ENCODE results near the gene PIH1D2.

The PIH1D2 gene

GRCh38 chr11:112118176-112118575 lies 44.4 kb upstream of the PIH1D2 start:
- Histone ChIP-seq H2AFZ (ENCODE audit: low read length) (no peak overlapping the region), H3K4me1 (ENCODE audit: insufficient read depth, low read length, severe bottlenecking) (no peaks in the 10 kb centered on the region), H3K4me3 (ENCODE audit: low read depth, low read length, poor library complexity, severe bottlenecking) (no peak overlapping the region), H3K27me3 (ENCODE audit: insufficient read depth, low read length) (no peaks in the 10 kb centered on the region), H3K9me3 (ENCODE audit: low read length) (no peaks in the 10 kb centered on the region), H3K4me2 (ENCODE audit: low read length) (no peak overlapping the region), H3K79me2 (ENCODE audit: insufficient read depth, low read length) (no peaks in the 10 kb centered on the region), H3F3A (ENCODE audit: insufficient read depth, low read length) (no peaks in the 10 kb centered on the region), H3K9me2 (ENCODE audit: low read depth, low read length) (no peaks in the 10 kb centered on the region), H4K20me1 (ENCODE audit: insufficient read depth, low read length) (no peaks in the 10 kb centered on the region), H3K9ac (ENCODE audit: low read length) (no peak overlapping the region), H3K36me3 (ENCODE audit: insufficient read depth, low read length) (no peaks in the 10 kb centered on the region), H3K27ac (ENCODE audit: low read depth, low read length, poor library complexity, severe bottlenecking) (no peak overlapping the region)
- TF ChIP-seq EZH2 (IDR thresholded peaks at IDR 0.05; ENCODE audit: borderline replicate concordance, low read length) (no peak), CTCF (IDR thresholded peaks at IDR 0.05; ENCODE audit: low read length) (no peak)

GRCh38 chr11:112115386-112115785 lies 41.6 kb upstream of the PIH1D2 start:
- H3K9me3 ChIP-seq (ENCODE audit: low read length): peaks cover 5% of the 10 kb centered on the region; the same call in 1 of the 2 replicates
- no peak overlapping the region for H3K4me3 ChIP-seq (ENCODE audit: low read depth, low read length, poor library complexity, severe bottlenecking)
- H3K4me2 ChIP-seq (ENCODE audit: low read length): no peak overlapping the region
- no peak overlapping the region for H3K9ac ChIP-seq (ENCODE audit: low read length)
- no peaks in the 10 kb centered on the region for H4K20me1 ChIP-seq (ENCODE audit: insufficient read depth, low read length)
- H2AFZ ChIP-seq (ENCODE audit: low read length): no peak overlapping the region
- H3F3A ChIP-seq (ENCODE audit: insufficient read depth, low read length): no peaks in the 10 kb centered on the region
- H3K27me3 ChIP-seq (ENCODE audit: insufficient read depth, low read length): no peaks in the 10 kb centered on the region
- no peaks in the 10 kb centered on the region for H3K9me2 ChIP-seq (ENCODE audit: low read depth, low read length)
- no peaks in the 10 kb centered on the region for H3K79me2 ChIP-seq (ENCODE audit: insufficient read depth, low read length)
- H3K27ac ChIP-seq (ENCODE audit: low read depth, low read length, poor library complexity, severe bottlenecking): no peak overlapping the region
- no peaks in the 10 kb centered on the region for H3K4me1 ChIP-seq (ENCODE audit: insufficient read depth, low read length, severe bottlenecking)
- no peaks in the 10 kb centered on the region for H3K36me3 ChIP-seq (ENCODE audit: insufficient read depth, low read length)
- TF ChIP-seq CTCF (IDR thresholded peaks at IDR 0.05; ENCODE audit: low read length) (no peak), EZH2 (IDR thresholded peaks at IDR 0.05; ENCODE audit: borderline replicate concordance, low read length) (no peak)

GRCh38 chr11:112114460-112114859 lies 40.6 kb upstream of the PIH1D2 start:
- Histone ChIP-seq H3K4me1 (ENCODE audit: insufficient read depth, low read length, severe bottlenecking) (no peaks in the 10 kb centered on the region), H3K79me2 (ENCODE audit: insufficient read depth, low read length) (no peaks in the 10 kb centered on the region), H3K4me2 (ENCODE audit: low read length) (no peak overlapping the region), H3K9me3 (ENCODE audit: low read length) (peaks cover 5% of the 10 kb centered on the region; the same call in 1 of the 2 replicates), H3K9ac (ENCODE audit: low read length) (no peak overlapping the region), H3K27me3 (ENCODE audit: insufficient read depth, low read length) (no peaks in the 10 kb centered on the region), H2AFZ (ENCODE audit: low read length) (no peak overlapping the region), H3K4me3 (ENCODE audit: low read depth, low read length, poor library complexity, severe bottlenecking) (no peak overlapping the region), H3F3A (ENCODE audit: insufficient read depth, low read length) (no peaks in the 10 kb centered on the region), H4K20me1 (ENCODE audit: insufficient read depth, low read length) (no peaks in the 10 kb centered on the region), H3K36me3 (ENCODE audit: insufficient read depth, low read length) (no peaks in the 10 kb centered on the region), H3K27ac (ENCODE audit: low read depth, low read length, poor library complexity, severe bottlenecking) (no peak overlapping the region), H3K9me2 (ENCODE audit: low read depth, low read length) (no peaks in the 10 kb centered on the region)
- no peak for TF ChIP-seq EZH2 (IDR thresholded peaks at IDR 0.05; ENCODE audit: borderline replicate concordance, low read length)
- TF ChIP-seq CTCF (IDR thresholded peaks at IDR 0.05; ENCODE audit: low read length): no peak
